HG03108 (cell line): ENCODE data around the gene HIVEP1.

Source experiments
- ATAC-seq: cut with Tn5 transposase; IDR thresholded peaks from one replicate; pipeline ENCODE4 v1.9.1; 2021; ENCODE audit warnings: moderate library complexity; ENCODE audit not compliant: unreplicated experiment

Gene HIVEP1

GRCh38 chr6:12017263-12017662, 5.2 kb downstream of the HIVEP1 start:
- ATAC-seq: no peak

- no peak for ATAC-seq
Observed at GRCh38 chr6:12017876-12018401, 5.8 kb downstream of the HIVEP1 start.

- no peak for ATAC-seq
Observed at GRCh38 chr6:12020187-12020791, 8.2 kb downstream of the HIVEP1 start.

GRCh38 chr6:12022481-12022880, 10.4 kb downstream of the HIVEP1 start:
- ATAC-seq: no peak

- ATAC-seq: no peak
Observed at GRCh38 chr6:12022953-12023388, 10.9 kb downstream of the HIVEP1 start.

- ATAC-seq: no peak
Observed at GRCh38 chr6:12024216-12024615, 12.1 kb downstream of the HIVEP1 start.

- ATAC-seq: no peak
Observed at GRCh38 chr6:12024699-12025434, 12.8 kb downstream of the HIVEP1 start.

- ATAC-seq: no peak
Observed at GRCh38 chr6:12026120-12026519, 14.0 kb downstream of the HIVEP1 start.

- no peak for ATAC-seq
Observed at GRCh38 chr6:12026833-12027232, 14.7 kb downstream of the HIVEP1 start.

- ATAC-seq: no peak
Observed at GRCh38 chr6:12028213-12028612, 16.1 kb downstream of the HIVEP1 start.

- no peak for ATAC-seq
Observed at GRCh38 chr6:12029979-12030737, 18.0 kb downstream of the HIVEP1 start.

GRCh38 chr6:12030993-12031550, 19.0 kb downstream of the HIVEP1 start:
- no peak for ATAC-seq

GRCh38 chr6:12032783-12033573, 20.9 kb downstream of the HIVEP1 start:
- ATAC-seq: no peak

- no peak for ATAC-seq
Observed at GRCh38 chr6:12033770-12034169, 21.7 kb downstream of the HIVEP1 start.

GRCh38 chr6:12034349-12034748, 22.2 kb downstream of the HIVEP1 start:
- no peak for ATAC-seq

- ATAC-seq: no peak
Observed at GRCh38 chr6:12034837-12035236, 22.7 kb downstream of the HIVEP1 start.

- no peak for ATAC-seq
Observed at GRCh38 chr6:12036766-12037165, 24.7 kb downstream of the HIVEP1 start.

- ATAC-seq: no peak
Observed at GRCh38 chr6:12037798-12038197, 25.7 kb downstream of the HIVEP1 start.

GRCh38 chr6:12039540-12040459, 27.7 kb downstream of the HIVEP1 start:
- no peak for ATAC-seq
